Chondrocyte (in vitro differentiated cells): ENCODE measurements around the gene ERP44. TPM values are rescaled to one million over a fixed set of nuclear protein-coding genes. Genes with fewer than 3 reads are reported as not detected.
A peak's percentile ranks its signal among the peaks of the same experiment; 100 is the strongest.

ENCODE experiments used
- DNase-seq: peaks from one replicate; pipeline ENCODE4 v3.0.0; 2021; ENCODE audit warnings: mixed read lengths, low spot score
- H3K27ac Mint-ChIP-seq: one replicate; pipeline ENCODE4 v1.8.0; 2021; ENCODE audit warnings: mild to moderate bottlenecking, moderate library complexity, mixed read lengths; ENCODE audit not compliant: unreplicated experiment
- H3K27me3 Mint-ChIP-seq: 2 replicates; pipeline ENCODE4 v1.8.0; 2021; ENCODE audit warnings: low read depth, mixed read lengths
- H3K36me3 Mint-ChIP-seq: 2 replicates; pipeline ENCODE4 v1.8.0; 2021; ENCODE audit warnings: low read depth, mixed read lengths
- H3K4me1 Mint-ChIP-seq: 2 replicates; pipeline ENCODE4 v1.8.0; 2021; ENCODE audit warnings: low read depth, mild to moderate bottlenecking, mixed read lengths
- H3K4me3 Mint-ChIP-seq: one replicate; pipeline ENCODE4 v1.8.0; 2021; ENCODE audit warnings: mild to moderate bottlenecking, moderate library complexity, mixed read lengths; ENCODE audit not compliant: unreplicated experiment
- H3K9me3 Mint-ChIP-seq: 2 replicates; pipeline ENCODE4 v1.8.0; 2021; ENCODE audit warnings: low read depth, mixed read lengths
- total RNA-seq: library from RNA; stranded (reverse); gene quantifications from 3 replicates; pipeline ENCODE4 v1.2.1, GENCODE V29; 2021
- TF ChIP-seq, protein P1 (sequence below): fragments of 200-600 bp; sonication (generic); IDR thresholded peaks from 2 replicates; pipeline ENCODE4 v1.5.0; 2021; ENCODE audit warnings: antibody characterized with exemption, mild to moderate bottlenecking, moderate library complexity

The ERP44 gene
- total RNA-seq, 1 donor from 2014 or later, result 16.6 TPM

DNA sequence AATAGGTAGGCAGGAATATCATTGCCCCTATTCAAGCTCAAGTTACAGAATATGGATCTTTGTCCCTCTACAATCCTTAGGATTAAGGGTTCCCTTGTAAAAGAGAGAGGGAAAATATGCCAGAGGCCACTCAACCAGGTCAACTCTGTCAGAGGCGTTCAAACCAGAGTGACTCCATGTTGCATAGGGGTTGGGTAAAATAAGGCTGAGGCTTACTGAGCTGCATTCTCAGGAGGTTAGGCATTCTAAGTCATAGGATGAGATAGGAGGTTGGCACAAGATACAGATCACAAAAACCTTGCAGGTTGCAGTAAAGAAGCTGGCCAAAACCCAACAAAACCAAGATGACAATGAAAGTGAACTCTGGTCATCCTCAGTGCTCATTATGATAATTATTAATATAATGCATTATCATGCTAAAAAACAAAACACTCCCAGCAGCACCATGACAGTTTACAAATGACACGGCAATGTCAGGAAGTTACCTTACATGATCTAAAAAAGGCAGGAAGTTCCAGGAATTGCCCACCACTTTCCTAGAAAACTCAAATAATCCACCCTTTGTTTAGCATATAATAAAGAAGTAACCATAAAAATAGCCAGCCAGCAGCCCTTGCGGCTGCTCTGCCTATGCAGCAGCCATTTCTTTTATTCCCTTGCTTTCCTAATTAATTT lies 64.8 kb downstream of the ERP44 start:
- Mint-ChIP-seq H3K4me3 (no peak overlapping the region), H3K27me3 (no peaks in the 10 kb centered on the region), H3K9me3 (peaks cover 12% of the 10 kb centered on the region), H3K4me1 (no peaks in the 10 kb centered on the region), H3K36me3 (peaks cover 9% of the 10 kb centered on the region), H3K27ac (no peak overlapping the region)
- no peak for DNase-seq
- TF ChIP-seq, protein P1, sequence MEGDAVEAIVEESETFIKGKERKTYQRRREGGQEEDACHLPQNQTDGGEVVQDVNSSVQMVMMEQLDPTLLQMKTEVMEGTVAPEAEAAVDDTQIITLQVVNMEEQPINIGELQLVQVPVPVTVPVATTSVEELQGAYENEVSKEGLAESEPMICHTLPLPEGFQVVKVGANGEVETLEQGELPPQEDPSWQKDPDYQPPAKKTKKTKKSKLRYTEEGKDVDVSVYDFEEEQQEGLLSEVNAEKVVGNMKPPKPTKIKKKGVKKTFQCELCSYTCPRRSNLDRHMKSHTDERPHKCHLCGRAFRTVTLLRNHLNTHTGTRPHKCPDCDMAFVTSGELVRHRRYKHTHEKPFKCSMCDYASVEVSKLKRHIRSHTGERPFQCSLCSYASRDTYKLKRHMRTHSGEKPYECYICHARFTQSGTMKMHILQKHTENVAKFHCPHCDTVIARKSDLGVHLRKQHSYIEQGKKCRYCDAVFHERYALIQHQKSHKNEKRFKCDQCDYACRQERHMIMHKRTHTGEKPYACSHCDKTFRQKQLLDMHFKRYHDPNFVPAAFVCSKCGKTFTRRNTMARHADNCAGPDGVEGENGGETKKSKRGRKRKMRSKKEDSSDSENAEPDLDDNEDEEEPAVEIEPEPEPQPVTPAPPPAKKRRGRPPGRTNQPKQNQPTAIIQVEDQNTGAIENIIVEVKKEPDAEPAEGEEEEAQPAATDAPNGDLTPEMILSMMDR, result no peak

DNA sequence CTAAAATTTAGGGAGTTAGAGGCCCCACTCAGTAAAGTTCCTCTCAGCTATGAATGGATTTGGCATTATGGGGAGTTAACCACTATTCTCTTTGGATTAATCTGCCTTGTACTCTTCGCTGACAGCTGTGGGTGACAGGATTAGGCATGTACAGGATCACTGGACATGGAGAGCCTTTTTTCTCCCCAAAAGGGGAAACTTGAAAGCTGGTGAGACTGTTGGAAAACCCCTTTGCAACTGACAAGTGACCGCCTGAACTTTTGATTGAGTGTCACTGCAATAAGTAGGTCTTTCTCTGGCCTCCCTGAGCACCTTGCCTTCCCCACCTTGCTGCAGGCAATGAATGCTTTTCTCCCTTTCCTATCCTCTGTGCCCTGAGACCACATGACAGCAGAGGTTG lies 68.3 kb downstream of the ERP44 start:
- no peaks in the 10 kb centered on the region for H3K4me1 Mint-ChIP-seq
- H3K27ac Mint-ChIP-seq, result no peak overlapping the region
- TF ChIP-seq, protein P1, result no peak
- DNase-seq, result no peak
- peaks cover 2% of the 10 kb centered on the region for H3K36me3 Mint-ChIP-seq
- H3K27me3 Mint-ChIP-seq, result no peaks in the 10 kb centered on the region
- H3K4me3 Mint-ChIP-seq, result no peak overlapping the region
- H3K9me3 Mint-ChIP-seq, result no peaks in the 10 kb centered on the region

DNA sequence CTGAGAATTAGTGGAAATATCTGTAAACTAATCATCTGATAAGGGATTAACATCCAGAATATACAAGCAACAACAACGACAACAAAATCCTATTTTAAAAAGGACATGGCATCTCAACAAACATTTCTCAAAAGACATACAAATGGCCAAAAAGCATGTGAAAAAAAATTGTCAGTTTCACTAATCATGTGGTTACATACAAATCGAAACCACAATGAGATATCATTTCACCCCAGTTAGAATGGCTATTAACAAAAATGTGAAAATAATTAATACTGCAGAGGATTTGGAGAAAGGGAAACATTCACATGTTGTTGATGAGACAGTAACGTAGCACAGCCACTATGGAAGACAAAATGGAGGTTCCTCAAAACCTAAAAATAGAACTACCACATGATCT lies 69.5 kb downstream of the ERP44 start:
- Mint-ChIP-seq H3K9me3 (peaks cover 7% of the 10 kb centered on the region), H3K36me3 (peaks cover under 1% of the 10 kb centered on the region), H3K27me3 (no peaks in the 10 kb centered on the region), H3K4me3 (no peak overlapping the region), H3K27ac (no peak overlapping the region), H3K4me1 (no peaks in the 10 kb centered on the region)
- TF ChIP-seq, protein P1, result no peak
- DNase-seq, result no peak

GRCh38 chr9:100028201-100028784 lies 70.5 kb downstream of the ERP44 start:
- DNase-seq, result no peak
- Mint-ChIP-seq H3K27ac (no peak overlapping the region), H3K36me3 (peaks cover 2% of the 10 kb centered on the region), H3K4me1 (no peaks in the 10 kb centered on the region), H3K27me3 (no peaks in the 10 kb centered on the region), H3K9me3 (peaks cover 7% of the 10 kb centered on the region), H3K4me3 (no peak overlapping the region)
- TF ChIP-seq, protein P1, result peak; percentile 93

DNA sequence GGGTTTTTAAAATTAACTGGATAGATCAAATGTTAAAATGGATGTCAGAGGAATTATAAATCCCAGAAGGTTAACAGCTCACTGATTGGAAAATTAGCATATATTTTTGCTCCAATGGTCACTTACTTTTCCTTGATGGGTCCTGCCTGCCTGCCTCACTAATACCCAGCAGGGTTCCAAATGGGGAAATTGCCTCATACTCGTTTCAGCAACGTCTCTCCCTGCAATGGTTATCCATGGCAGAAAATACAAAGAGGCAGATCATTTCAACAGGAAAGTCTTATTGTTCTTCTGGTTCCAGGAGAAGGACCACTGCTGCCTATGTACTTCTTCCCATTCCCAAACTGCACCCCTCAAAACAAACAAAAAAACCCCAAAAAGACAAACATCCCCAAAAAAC lies 71.3 kb downstream of the ERP44 start:
- peaks cover 2% of the 10 kb centered on the region for H3K36me3 Mint-ChIP-seq
- TF ChIP-seq, protein P1, result no peak
- no peaks in the 10 kb centered on the region for H3K27me3 Mint-ChIP-seq
- DNase-seq, result no peak
- peaks cover 7% of the 10 kb centered on the region for H3K9me3 Mint-ChIP-seq
- no peak overlapping the region for H3K4me3 Mint-ChIP-seq
- no peak overlapping the region for H3K27ac Mint-ChIP-seq
- no peaks in the 10 kb centered on the region for H3K4me1 Mint-ChIP-seq
